A673 (cell line): ENCODE measurements around the gene SLC6A9. TPM values are rescaled to one million over a fixed set of nuclear protein-coding genes. Genes with fewer than 3 reads are reported as not detected.

Experiments
- BruUV-seq: library from RNA; stranded (reverse); fragments of 400-500 nt; replicated peaks from 2 replicates; lab custom pipeline; 2021; lab: Mats Ljungman, UMichigan
- CTCF ChIA-PET: fragments of 300-600 bp; sonication (Branson Sonifier 250); formaldehyde crosslinking; loops from one replicate; lab custom pipeline; 2022; ENCODE audit warnings: antibody characterized with exemption; lab: Charles Lee
- POLR2A ChIA-PET: fragments of 300-600 bp; sonication (Branson Sonifier 250); formaldehyde crosslinking; loops from one replicate; lab custom pipeline; 2022; ENCODE audit warnings: antibody characterized with exemption; ENCODE audit not compliant: low non-redundant PET; lab: Charles Lee
- DNase-seq: peaks from one replicate; pipeline ENCODE4 v3.0.0-alpha.2; 2015; ENCODE audit warnings: low spot score
- H3K27ac ChIP-seq: fragments of 200-600 bp; sonication (generic); 2 replicates; pipeline ENCODE4 v1.5.1; 2016; ENCODE audit warnings: mixed run types, low read depth, mild to moderate bottlenecking, mixed read lengths, antibody characterized with exemption, low read length; ENCODE audit not compliant: poor library complexity, severe bottlenecking
- H3K27me3 ChIP-seq: fragments of 200-600 bp; sonication (generic); replicated peaks from 2 replicates; pipeline ENCODE4 v1.6.1; 2017; ENCODE audit warnings: mixed run types, low read depth, mild to moderate bottlenecking, mixed read lengths, antibody characterized with exemption, low read length; ENCODE audit not compliant: insufficient read depth, poor library complexity
- H3K36me3 ChIP-seq: fragments of 200-600 bp; sonication (generic); 2 replicates; pipeline ENCODE4 v1.6.1; 2016; ENCODE audit warnings: mixed run types, mild to moderate bottlenecking, mixed read lengths, antibody characterized with exemption, low read length; ENCODE audit not compliant: insufficient read depth, poor library complexity, severe bottlenecking
- H3K4me1 ChIP-seq: fragments of 200-600 bp; sonication (generic); 2 replicates; pipeline ENCODE4 v1.6.1; 2017; ENCODE audit warnings: mixed run types, mild to moderate bottlenecking, mixed read lengths, antibody characterized with exemption, low read length; ENCODE audit not compliant: insufficient read depth, poor library complexity, severe bottlenecking
- H3K4me3 ChIP-seq: fragments of 200-600 bp; sonication (generic); 2 replicates; pipeline ENCODE4 v1.5.1; 2016; ENCODE audit warnings: low read depth, mixed run types, mild to moderate bottlenecking, mixed read lengths, low read length; ENCODE audit not compliant: poor library complexity, severe bottlenecking
- H3K9me3 ChIP-seq: fragments of 200-600 bp; sonication (generic); 2 replicates; pipeline ENCODE4 v1.6.1; 2016; ENCODE audit warnings: mixed run types, low read depth, mild to moderate bottlenecking, mixed read lengths, antibody characterized with exemption, low read length; ENCODE audit not compliant: poor library complexity, severe bottlenecking
- CTCF ChIP-seq: fragments of 300-800, 200-600 bp; sonication (generic); conservative IDR thresholded peaks from 2 replicates; pipeline ENCODE4 v1.5.1; 2017; ENCODE audit warnings: low read depth, mild to moderate bottlenecking, antibody characterized with exemption, low read length, moderate library complexity, mixed read lengths
- EZH2 ChIP-seq: fragments of 200-600 bp; sonication (generic); IDR thresholded peaks from 2 replicates; pipeline ENCODE4 v1.6.1; 2017; ENCODE audit warnings: borderline replicate concordance, low read depth, mild to moderate bottlenecking, mixed read lengths, antibody characterized with exemption, low read length; ENCODE audit not compliant: poor library complexity, severe bottlenecking
- intact Hi-C: fragments of 100-400 bp; cut with micrococcal nuclease; formaldehyde crosslinking; loops from one replicate; pipeline ENCODE4 v1.10.0; 2022; ENCODE audit not compliant: unreplicated experiment
- total RNA-seq: library from RNA; stranded (reverse); gene quantifications from 2 replicates; pipeline ENCODE4 v1.2.3, GENCODE V29; 2021

SLC6A9 gene
- total RNA-seq, 1 experiment from 2014 or later: 31.4 TPM

- ChIA-PET CTCF (interaction anchor here (0.9 kb wide), 1 partner anchor 21 kb away, joined by 3 read pairs; no protein-coding TSS in a partner anchor), POLR2A (no interaction called here)
- no TSS peak for BruUV-seq
- TF ChIP-seq CTCF (no peak), EZH2 (no peak)
- no peak overlapping the region for H3K4me3 ChIP-seq
- no peak overlapping the region for H3K27ac ChIP-seq
- H3K36me3 ChIP-seq: no peaks in the 10 kb centered on the region
- no peak for DNase-seq
- no peaks in the 10 kb centered on the region for H3K27me3 ChIP-seq
- H3K9me3 ChIP-seq: no peaks in the 10 kb centered on the region
- intact Hi-C loops: no loop called here
- peaks cover 8% of the 10 kb centered on the region for H3K4me1 ChIP-seq
Observed at GRCh38 chr1:44071461-44071860, 40.2 kb upstream of the SLC6A9 start.

GRCh38 chr1:44068442-44068921 lies 37.2 kb upstream of the SLC6A9 start:
- Histone ChIP-seq H3K9me3 (no peaks in the 10 kb centered on the region), H3K27ac (no peak overlapping the region), H3K36me3 (no peaks in the 10 kb centered on the region), H3K27me3 (no peaks in the 10 kb centered on the region), H3K4me1 (no peaks in the 10 kb centered on the region), H3K4me3 (no peak overlapping the region)
- BruUV-seq: no TSS peak
- POLR2A ChIA-PET: no interaction called here
- TF ChIP-seq CTCF (no peak), EZH2 (no peak)
- DNase-seq: no peak
- CTCF ChIA-PET: no interaction called here
- intact Hi-C loops: no loop called here

- H3K27me3 ChIP-seq: no peaks in the 10 kb centered on the region
- H3K9me3 ChIP-seq: no peaks in the 10 kb centered on the region
- H3K36me3 ChIP-seq: no peaks in the 10 kb centered on the region
- POLR2A ChIA-PET: no interaction called here
- TF ChIP-seq EZH2 (no peak), CTCF (no peak)
- H3K27ac ChIP-seq: no peak overlapping the region
- H3K4me1 ChIP-seq: no peaks in the 10 kb centered on the region
- no TSS peak for BruUV-seq
- H3K4me3 ChIP-seq: no peak overlapping the region
- CTCF ChIA-PET: no interaction called here
- intact Hi-C loops: no loop called here
- no peak for DNase-seq
Observed at GRCh38 chr1:44067266-44068250, 36.3 kb upstream of the SLC6A9 start.
